OCI-LY1 (cell line): ENCODE data around the gene CARNS1.
A peak's percentile ranks its signal among the peaks of the same experiment; 100 is the strongest.

Experiments used
- H2AFZ ChIP-seq: fragments of 200-600 bp; sonication (generic), shearing (Covaris generic); 2 replicates; pipeline ENCODE4 v1.6.0; 2014; ENCODE audit warnings: antibody characterized with exemption, mild to moderate bottlenecking, low read length
- H3F3A ChIP-seq: fragments of 200-600 bp; sonication (generic), shearing (Covaris generic); 2 replicates; pipeline ENCODE4 v1.6.0; 2014; ENCODE audit warnings: mild to moderate bottlenecking, antibody characterized with exemption, low read length, moderate library complexity; ENCODE audit not compliant: insufficient read depth
- H3K27ac ChIP-seq: fragments of 200-600 bp; sonication (generic); 2 replicates; pipeline ENCODE4 v1.5.1; 2014; ENCODE audit warnings: low read length, mixed run types, mild to moderate bottlenecking, low read depth; ENCODE audit not compliant: poor library complexity, severe bottlenecking
- H3K27me3 ChIP-seq: fragments of 200-600 bp; sonication (generic); 2 replicates; pipeline ENCODE4 v1.6.0; 2014; ENCODE audit warnings: antibody characterized with exemption, mild to moderate bottlenecking, low read length, moderate library complexity; ENCODE audit not compliant: insufficient read depth
- H3K36me3 ChIP-seq: fragments of 200-600 bp; sonication (generic); 2 replicates; pipeline ENCODE4 v1.6.1; 2014; ENCODE audit warnings: mild to moderate bottlenecking, antibody characterized with exemption, low read length, moderate library complexity, mixed read lengths; ENCODE audit not compliant: insufficient read depth
- H3K4me1 ChIP-seq: fragments of 200-600 bp; sonication (generic); 2 replicates; pipeline ENCODE4 v1.5.1; 2014; ENCODE audit warnings: mild to moderate bottlenecking, low read length, moderate library complexity; ENCODE audit not compliant: insufficient read depth, severe bottlenecking
- H3K4me2 ChIP-seq: fragments of 200-600 bp; sonication (generic), shearing (Covaris generic); 2 replicates; pipeline ENCODE4 v1.6.1; 2014; ENCODE audit warnings: low read length
- H3K4me3 ChIP-seq: fragments of 200-600 bp; sonication (generic); 2 replicates; pipeline ENCODE4 v1.5.1; 2014; ENCODE audit warnings: low read length, low read depth, mild to moderate bottlenecking, mixed read lengths; ENCODE audit not compliant: poor library complexity, severe bottlenecking
- H3K79me2 ChIP-seq: fragments of 200-600 bp; shearing (Covaris generic); 2 replicates; pipeline ENCODE4 v1.6.1; 2016; ENCODE audit warnings: mixed run types, low read length, mixed read lengths; ENCODE audit not compliant: insufficient read depth
- H3K9ac ChIP-seq: fragments of 200-600 bp; sonication (generic), shearing (Covaris generic); 2 replicates; pipeline ENCODE4 v1.6.1; 2014; ENCODE audit warnings: mild to moderate bottlenecking, low read length, mixed read lengths
- H3K9me2 ChIP-seq: fragments of 200-600 bp; sonication (generic), shearing (Covaris generic); 2 replicates; pipeline ENCODE4 v1.6.1; 2014; ENCODE audit warnings: low read depth, mild to moderate bottlenecking, low read length, mixed read lengths
- H3K9me3 ChIP-seq: fragments of 200-600 bp; shearing (Covaris generic); 2 replicates; pipeline ENCODE4 v1.6.1; 2014; ENCODE audit warnings: low read length, mixed read lengths
- H4K20me1 ChIP-seq: fragments of 200-600 bp; sonication (generic), shearing (Covaris generic); 2 replicates; pipeline ENCODE4 v1.6.0; 2016; ENCODE audit warnings: mild to moderate bottlenecking, low read length; ENCODE audit not compliant: insufficient read depth
- CTCF ChIP-seq: fragments of 200-600 bp; sonication (generic), shearing (Covaris generic); IDR thresholded peaks from 2 replicates; pipeline ENCODE4 v1.5.1; 2017; ENCODE audit warnings: mild to moderate bottlenecking, antibody characterized with exemption, low read length, moderate library complexity, mixed read lengths
- EZH2 ChIP-seq: fragments of 200-600 bp; sonication (generic), shearing (Covaris generic); IDR thresholded peaks from 2 replicates; pipeline ENCODE4 v1.8.0; 2017; ENCODE audit warnings: borderline replicate concordance, mixed run types, mild to moderate bottlenecking, antibody characterized with exemption, low read length, moderate library complexity, mixed read lengths

The CARNS1 gene

GRCh38 chr11:67370351-67371076, 45.0 kb upstream of the CARNS1 start:
- no peaks in the 10 kb centered on the region for H3K9me2 ChIP-seq
- H3K79me2 ChIP-seq: no peaks in the 10 kb centered on the region
- no peak overlapping the region for H3K4me2 ChIP-seq
- TF ChIP-seq CTCF: no peak
- no peak for TF ChIP-seq EZH2
- no peaks in the 10 kb centered on the region for H3K36me3 ChIP-seq
- 0 out of 2 replicates have a peak, but pooled peaks cover 11% of the 10 kb centered on the region for H3K27me3 ChIP-seq
- H3K4me3 ChIP-seq: no peak overlapping the region
- H3K27ac ChIP-seq: no peak overlapping the region
- no peak overlapping the region for H3K9ac ChIP-seq
- no peaks in the 10 kb centered on the region for H3K9me3 ChIP-seq
- no peaks in the 10 kb centered on the region for H3F3A ChIP-seq
- no peaks in the 10 kb centered on the region for H4K20me1 ChIP-seq
- no peak overlapping the region for H2AFZ ChIP-seq
- peaks cover 15% of the 10 kb centered on the region for H3K4me1 ChIP-seq

GRCh38 chr11:67371189-67371910, 44.1 kb upstream of the CARNS1 start:
- Histone ChIP-seq H3K27ac (no peak overlapping the region), H4K20me1 (no peaks in the 10 kb centered on the region), H3K4me2 (no peak overlapping the region), H3K36me3 (no peaks in the 10 kb centered on the region), H2AFZ (no peak overlapping the region), H3K9me2 (no peaks in the 10 kb centered on the region), H3K27me3 (0 out of 2 replicates have a peak, but pooled peaks cover 11% of the 10 kb centered on the region), H3F3A (no peaks in the 10 kb centered on the region), H3K79me2 (no peaks in the 10 kb centered on the region), H3K9me3 (no peaks in the 10 kb centered on the region), H3K9ac (no peak overlapping the region), H3K4me1 (peaks cover 15% of the 10 kb centered on the region), H3K4me3 (no peak overlapping the region)
- peak; percentile 51 for TF ChIP-seq CTCF
- TF ChIP-seq EZH2: no peak

- no peak overlapping the region for H3K27ac ChIP-seq
- H3K9ac ChIP-seq: no peak overlapping the region
- no peaks in the 10 kb centered on the region for H4K20me1 ChIP-seq
- no peaks in the 10 kb centered on the region for H3K36me3 ChIP-seq
- H3K9me3 ChIP-seq: no peaks in the 10 kb centered on the region
- H2AFZ ChIP-seq: no peak overlapping the region
- H3K79me2 ChIP-seq: no peaks in the 10 kb centered on the region
- TF ChIP-seq CTCF: no peak
- TF ChIP-seq EZH2: no peak
- H3K4me3 ChIP-seq: no peak overlapping the region
- H3F3A ChIP-seq: no peaks in the 10 kb centered on the region
- H3K4me1 ChIP-seq: peaks cover 15% of the 10 kb centered on the region
- no peak overlapping the region for H3K4me2 ChIP-seq
- H3K27me3 ChIP-seq: 0 out of 2 replicates have a peak, but pooled peaks cover 16% of the 10 kb centered on the region
- H3K9me2 ChIP-seq: no peaks in the 10 kb centered on the region
Measured at GRCh38 chr11:67371911-67372320, 43.6 kb upstream of the CARNS1 start.
